HT1080 (cell line): Measurements from ENCODE around the gene IFT43. TPM values are rescaled to one million over a fixed set of nuclear protein-coding genes. Genes with fewer than 3 reads are reported as not detected.

ENCODE experiments used
- total RNA-seq: library from RNA; depleted of rRNA; stranded (reverse); fragments of >200 nt; shearing (Covaris generic); gene quantifications from 2 replicates; pipeline ENCODE4 v1.2.3, GENCODE V29; 2014; rRNA removed

IFT43 gene
- total RNA-seq, 1 experiment from 2014 or later, result 18.1 TPM

Other genes starting within 250 kb of the IFT43 start
- gene TGFB3, start 3.8 kb upstream of the IFT43 start, total RNA-seq, result 4.0 and 4.8 TPM in 2 replicates
- 30.4 and 38.1 TPM in 2 replicates for gene GPATCH2L, start 166.2 kb downstream of the IFT43 start, total RNA-seq